Bronchial epithelial cell (primary cell): ENCODE data around the gene TRIP12. TPM values are rescaled to one million over a fixed set of nuclear protein-coding genes. Genes with fewer than 3 reads are reported as not detected.

Source experiments
- DNase-seq: peaks from one replicate; pipeline ENCODE4 v3.0.0-alpha.2; 2010; ENCODE audit warnings: low read depth
- FAIRE-seq: peaks from 2 replicates; lab custom pipeline; 2011; peaks lifted over from hg19 to GRCh38; lab: Jason Lieb, UNC
- H3K27me3 ChIP-seq: 2 replicates; pipeline ENCODE4 v1.5.1; 2011; ENCODE audit warnings: low read length; ENCODE audit not compliant: control insufficient read depth, insufficient read depth
- H3K36me3 ChIP-seq: 2 replicates; pipeline ENCODE4 v1.5.1; 2011; ENCODE audit warnings: low read length; ENCODE audit not compliant: control insufficient read depth, insufficient read depth
- H3K4me3 ChIP-seq: 2 replicates; pipeline ENCODE4 v1.5.1; 2011; ENCODE audit warnings: mild to moderate bottlenecking, low read depth, low read length, control low read depth
- total RNA-seq: library from RNA; depleted of rRNA; stranded (reverse); fragments of >200 nt; gene quantifications from 2 replicates; pipeline ENCODE4 v1.2.1, GENCODE V29; 2014
- TF ChIP-seq, protein P1 (sequence below): IDR thresholded peaks from 2 replicates; pipeline ENCODE4 v1.5.1; 2011; ENCODE audit warnings: mild to moderate bottlenecking, moderate library complexity, low read length, control low read depth, inconsistent platforms; ENCODE audit not compliant: insufficient read depth, severe bottlenecking

The TRIP12 gene
- total RNA-seq, 1 donor from 2014 or later, result 170 TPM

DNA sequence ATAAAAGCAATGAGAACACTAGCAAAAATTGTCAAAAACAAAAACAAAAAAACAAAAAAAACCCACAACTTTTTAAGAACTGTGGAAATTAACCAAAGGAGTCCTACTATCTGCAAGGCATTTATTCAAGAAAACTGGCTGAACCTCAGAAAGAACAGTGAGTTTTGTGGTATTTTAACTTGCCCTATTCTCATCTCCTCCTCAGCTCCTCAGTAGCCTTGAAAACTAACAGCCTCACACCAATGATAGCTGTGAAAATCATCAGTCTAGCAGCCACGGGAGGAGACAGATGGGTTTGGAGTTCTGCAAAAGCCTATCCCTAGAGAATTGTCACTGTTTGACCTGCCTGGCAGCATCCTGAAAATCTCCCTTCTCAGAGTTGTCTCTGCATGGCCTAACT is 187.4 kb downstream of the TRIP12 start:
- TF ChIP-seq, protein P1, sequence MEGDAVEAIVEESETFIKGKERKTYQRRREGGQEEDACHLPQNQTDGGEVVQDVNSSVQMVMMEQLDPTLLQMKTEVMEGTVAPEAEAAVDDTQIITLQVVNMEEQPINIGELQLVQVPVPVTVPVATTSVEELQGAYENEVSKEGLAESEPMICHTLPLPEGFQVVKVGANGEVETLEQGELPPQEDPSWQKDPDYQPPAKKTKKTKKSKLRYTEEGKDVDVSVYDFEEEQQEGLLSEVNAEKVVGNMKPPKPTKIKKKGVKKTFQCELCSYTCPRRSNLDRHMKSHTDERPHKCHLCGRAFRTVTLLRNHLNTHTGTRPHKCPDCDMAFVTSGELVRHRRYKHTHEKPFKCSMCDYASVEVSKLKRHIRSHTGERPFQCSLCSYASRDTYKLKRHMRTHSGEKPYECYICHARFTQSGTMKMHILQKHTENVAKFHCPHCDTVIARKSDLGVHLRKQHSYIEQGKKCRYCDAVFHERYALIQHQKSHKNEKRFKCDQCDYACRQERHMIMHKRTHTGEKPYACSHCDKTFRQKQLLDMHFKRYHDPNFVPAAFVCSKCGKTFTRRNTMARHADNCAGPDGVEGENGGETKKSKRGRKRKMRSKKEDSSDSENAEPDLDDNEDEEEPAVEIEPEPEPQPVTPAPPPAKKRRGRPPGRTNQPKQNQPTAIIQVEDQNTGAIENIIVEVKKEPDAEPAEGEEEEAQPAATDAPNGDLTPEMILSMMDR, result no peak
- Histone ChIP-seq H3K36me3 (no peaks in the 10 kb centered on the region), H3K27me3 (no peaks in the 10 kb centered on the region), H3K4me3 (no peak overlapping the region)
- FAIRE-seq, result no peak
- DNase-seq, result no peak

DNA sequence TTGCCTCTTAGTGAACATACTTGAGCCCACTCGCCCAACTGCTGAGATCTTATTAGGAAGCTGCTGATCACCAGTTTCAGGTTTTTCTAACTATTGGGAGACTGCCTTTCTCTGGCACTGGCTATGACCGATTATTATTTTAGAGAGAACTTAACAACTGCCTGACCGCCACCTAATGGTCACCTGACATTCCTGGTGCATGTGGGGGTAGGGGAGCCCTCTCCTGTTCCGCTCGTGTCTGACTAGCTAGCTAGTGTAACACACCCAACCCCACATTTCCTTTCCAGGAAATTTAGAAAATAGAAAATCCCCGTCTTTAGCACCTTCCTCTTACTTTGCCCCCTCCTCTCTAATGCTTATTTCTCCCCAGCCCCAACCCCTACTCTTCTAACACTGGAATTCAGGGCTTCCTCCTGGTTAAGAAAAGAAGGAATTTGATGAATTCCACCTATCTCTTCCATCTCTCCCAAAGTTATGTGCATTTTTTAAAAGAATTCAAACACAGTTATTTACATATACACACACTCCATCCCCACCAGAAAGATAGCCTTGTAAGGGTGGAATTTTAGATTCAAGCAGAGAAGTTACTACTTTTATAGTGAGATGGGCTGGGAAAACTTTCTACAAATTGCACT is 188.1 kb downstream of the TRIP12 start:
- TF ChIP-seq, protein P1, result no peak

DNA sequence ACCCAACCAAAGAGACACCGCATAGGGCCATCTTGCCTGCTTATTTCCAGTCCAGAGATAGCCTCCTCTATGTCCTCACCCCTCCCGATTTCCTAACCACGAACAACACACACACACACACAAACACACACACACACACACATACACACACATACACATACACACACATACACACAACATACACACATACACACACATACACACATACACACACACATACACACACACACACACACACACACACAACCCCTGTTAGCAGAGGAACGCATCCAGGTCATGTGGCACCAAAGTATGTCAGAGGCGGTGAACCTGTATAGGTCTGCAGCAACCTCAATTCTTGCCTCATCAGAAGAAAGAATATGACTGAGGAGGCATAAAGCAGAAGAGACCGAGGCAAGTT is 188.9 kb downstream of the TRIP12 start:
- FAIRE-seq (no peak), DNase-seq (no peak)
- TF ChIP-seq, protein P1, result no peak
- no peak overlapping the region for H3K4me3 ChIP-seq
- no peaks in the 10 kb centered on the region for H3K27me3 ChIP-seq
- no peaks in the 10 kb centered on the region for H3K36me3 ChIP-seq

More for the DNA sequence above, 188.1 kb downstream of the TRIP12 start:
- Histone ChIP-seq H3K36me3 (no peaks in the 10 kb centered on the region), H3K27me3 (no peaks in the 10 kb centered on the region), H3K4me3 (no peak overlapping the region)
- DNase-seq (no peak), FAIRE-seq (no peak)

DNA sequence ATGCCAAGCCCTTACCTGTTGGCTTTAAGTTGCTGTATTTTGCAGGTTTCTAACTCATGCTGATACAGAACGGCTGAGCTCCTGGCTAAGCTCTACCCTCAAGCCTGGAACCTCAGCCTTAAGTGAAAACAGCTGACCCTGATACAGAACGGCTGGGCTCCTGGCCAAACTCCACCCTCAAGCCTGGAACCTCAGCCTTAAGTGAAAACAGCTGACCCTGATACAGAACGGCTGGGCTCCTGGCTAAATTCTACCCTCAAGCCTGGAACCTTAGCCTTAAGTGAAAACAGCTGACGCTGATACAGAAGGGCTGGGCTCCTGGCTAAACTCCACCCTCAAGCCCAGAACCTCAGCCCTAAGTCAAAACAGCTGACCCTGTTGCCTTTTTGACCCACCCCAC is 189.9 kb downstream of the TRIP12 start:
- FAIRE-seq (no peak), DNase-seq (no peak)
- H3K36me3 ChIP-seq, result no peaks in the 10 kb centered on the region
- no peaks in the 10 kb centered on the region for H3K27me3 ChIP-seq
- no peak overlapping the region for H3K4me3 ChIP-seq
- TF ChIP-seq, protein P1, result no peak

DNA sequence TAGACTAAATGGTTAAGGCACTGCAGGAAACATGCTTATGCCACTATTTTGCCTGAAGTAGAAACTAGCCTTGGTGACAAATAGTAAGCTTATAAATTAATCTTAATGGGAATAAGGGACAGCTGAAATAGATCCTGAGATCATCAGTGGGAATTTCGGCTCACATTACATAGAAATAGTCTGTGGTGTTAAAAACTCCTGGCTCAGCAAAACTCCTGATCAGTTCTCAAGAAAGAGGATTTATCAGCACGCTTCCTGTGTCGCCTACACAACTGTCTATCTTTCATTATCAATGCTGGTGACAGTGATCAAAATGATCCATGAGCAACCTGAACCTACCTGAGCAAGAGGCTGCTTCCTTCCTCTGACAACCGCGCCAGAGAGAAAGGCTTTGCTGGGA is 190.4 kb downstream of the TRIP12 start:
- FAIRE-seq, result no peak
- DNase-seq, result no peak
- Histone ChIP-seq H3K36me3 (no peaks in the 10 kb centered on the region), H3K4me3 (no peak overlapping the region), H3K27me3 (no peaks in the 10 kb centered on the region)
- TF ChIP-seq, protein P1, result no peak

DNA sequence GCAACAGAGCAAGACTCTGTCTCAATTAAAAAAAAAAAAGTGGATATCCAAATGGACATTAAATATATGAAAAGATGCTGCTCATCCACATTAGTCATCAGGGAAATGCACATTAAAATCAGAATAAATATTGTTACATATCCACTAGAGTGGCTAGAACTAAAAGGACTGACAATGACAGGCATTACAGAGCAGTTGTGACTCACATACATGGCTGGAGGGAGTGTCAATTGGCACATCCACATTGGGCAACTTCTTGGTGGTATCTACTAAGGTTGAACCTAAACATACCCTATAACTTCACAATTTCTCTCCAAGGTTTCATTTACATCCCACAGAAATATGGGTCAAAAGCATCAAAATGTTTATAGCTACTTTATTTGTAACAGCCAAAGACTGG is 193.4 kb downstream of the TRIP12 start:
- Histone ChIP-seq H3K4me3 (no peak overlapping the region), H3K36me3 (no peaks in the 10 kb centered on the region), H3K27me3 (no peaks in the 10 kb centered on the region)
- FAIRE-seq (no peak), DNase-seq (peak; percentile 71)
- TF ChIP-seq, protein P1, result no peak
